ENCODE measurements around the gene SGF29. TPM values are rescaled to one million over a fixed set of nuclear protein-coding genes. Genes with fewer than 3 reads are reported as not detected.
"Not testable (repeated sequence)": the region's sequence is repeated elsewhere in the genome, so short reads cannot be mapped to it uniquely, and the experiment has no call there.

Gene SGF29
- total RNA-seq, 1 donor, result 18.4 TPM

DNA sequence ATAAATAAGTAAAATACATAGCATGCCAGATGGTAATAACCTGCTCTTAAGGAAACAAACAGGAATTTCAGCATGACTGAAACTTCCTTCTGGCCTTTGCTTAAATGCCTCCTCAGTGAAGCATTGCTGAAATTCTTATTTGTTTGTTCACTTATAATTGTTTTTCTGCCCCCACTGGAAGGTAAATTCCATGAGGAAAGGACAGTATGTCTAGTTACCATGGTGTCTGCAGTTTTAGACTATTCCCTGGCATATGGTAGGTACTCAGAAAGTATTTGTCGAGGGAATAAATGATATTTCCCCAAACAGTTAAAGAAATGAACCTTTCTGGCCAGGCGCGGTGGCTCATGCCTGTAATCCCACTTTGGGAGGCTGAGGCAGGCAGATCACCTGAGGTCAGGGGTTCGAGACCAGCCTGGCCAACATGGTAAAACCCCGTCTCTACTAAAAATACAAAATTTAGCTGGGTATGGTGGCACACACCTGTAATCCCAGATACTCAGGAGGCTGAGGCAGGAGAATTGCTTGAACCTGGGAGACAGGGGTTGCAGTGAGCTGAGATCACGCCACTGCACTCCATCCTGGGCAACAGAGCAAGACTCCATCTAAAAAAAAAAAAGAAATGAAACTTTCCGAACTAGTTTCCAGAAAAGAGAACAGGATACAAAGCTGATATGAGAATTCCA, 26.5 kb upstream of the SGF29 start:
- H3K4me1 ChIP-seq (ENCODE audit: insufficient read depth, low read length), result peaks cover 20% of the 10 kb centered on the region
- not testable (repeated sequence) for H3K4me3 ChIP-seq (ENCODE audit: low read length); H3K27me3 ChIP-seq (ENCODE audit: insufficient read depth, low read length); H3K9me3 ChIP-seq (ENCODE audit: low read depth, low read length)

DNA sequence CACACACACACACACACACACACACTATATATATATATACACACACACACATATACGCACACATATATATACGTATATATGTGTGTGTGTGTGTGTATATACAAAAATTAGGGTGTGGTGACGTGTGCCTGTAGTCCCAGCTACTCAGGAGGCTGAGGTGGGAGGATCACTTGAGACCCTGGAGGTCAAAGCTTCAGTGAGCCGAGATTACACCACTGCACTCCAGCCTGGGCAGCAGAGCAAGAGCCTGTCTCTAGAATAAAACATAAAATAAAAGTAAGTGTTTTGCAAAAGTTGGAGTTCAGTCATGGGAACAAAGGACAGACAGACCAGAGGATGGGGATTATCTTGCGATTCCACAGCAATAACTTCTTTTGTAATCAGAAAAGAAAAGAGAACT, 25.7 kb upstream of the SGF29 start:
- peaks cover 25% of the 10 kb centered on the region for H3K4me1 ChIP-seq (ENCODE audit: insufficient read depth, low read length)
- no peaks in the 10 kb centered on the region for H3K27me3 ChIP-seq (ENCODE audit: insufficient read depth, low read length)
- H3K4me3 ChIP-seq (ENCODE audit: low read length), result no peak overlapping the region
- H3K9me3 ChIP-seq (ENCODE audit: low read depth, low read length), result no peaks in the 10 kb centered on the region

DNA sequence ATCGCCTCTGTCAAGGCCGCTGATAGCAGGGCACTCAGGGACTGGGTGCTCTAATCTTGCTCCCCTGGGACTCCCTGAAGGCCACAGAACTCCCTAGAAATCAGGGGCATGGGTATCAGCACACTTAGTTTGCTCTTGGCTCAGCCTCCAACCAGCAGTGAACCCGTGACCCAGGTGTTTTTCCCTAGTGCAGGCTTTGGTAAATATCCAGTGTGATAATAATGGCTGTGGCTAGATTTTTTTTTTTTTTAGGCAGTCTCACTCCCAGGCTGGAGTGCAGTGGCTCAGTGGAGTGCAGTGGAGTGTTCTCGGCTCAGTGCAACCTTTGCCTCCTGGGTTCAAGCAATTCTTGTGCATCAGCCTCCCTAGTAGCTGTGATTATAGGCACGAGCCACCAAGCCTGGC, 25.3 kb upstream of the SGF29 start:
- no peak overlapping the region for H3K4me3 ChIP-seq (ENCODE audit: low read length)
- H3K27me3 ChIP-seq (ENCODE audit: insufficient read depth, low read length), result no peaks in the 10 kb centered on the region
- peaks cover 30% of the 10 kb centered on the region for H3K4me1 ChIP-seq (ENCODE audit: insufficient read depth, low read length)
- H3K9me3 ChIP-seq (ENCODE audit: low read depth, low read length), result no peaks in the 10 kb centered on the region

DNA sequence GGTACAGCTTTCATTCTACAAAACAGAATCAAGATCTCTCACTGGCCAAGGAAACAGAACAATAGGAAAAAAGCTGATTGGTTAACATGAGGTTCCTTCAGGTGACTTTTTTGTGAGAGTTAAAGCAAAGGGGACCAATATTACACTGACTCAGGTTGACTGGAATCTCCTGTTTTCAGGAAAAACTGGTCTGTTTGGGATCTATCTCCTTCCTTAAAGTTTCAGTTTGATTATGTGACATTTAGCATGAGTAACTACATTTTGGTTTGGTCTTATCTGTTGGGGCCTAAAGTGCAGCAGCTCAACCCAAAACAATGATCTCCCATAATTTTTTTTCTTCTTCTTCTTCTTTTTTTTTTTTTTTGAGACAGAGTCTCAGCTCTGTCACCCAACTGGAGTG, 24.6 kb upstream of the SGF29 start:
- no peak overlapping the region for H3K4me3 ChIP-seq (ENCODE audit: low read length)
- peaks cover 32% of the 10 kb centered on the region for H3K4me1 ChIP-seq (ENCODE audit: insufficient read depth, low read length)

DNA sequence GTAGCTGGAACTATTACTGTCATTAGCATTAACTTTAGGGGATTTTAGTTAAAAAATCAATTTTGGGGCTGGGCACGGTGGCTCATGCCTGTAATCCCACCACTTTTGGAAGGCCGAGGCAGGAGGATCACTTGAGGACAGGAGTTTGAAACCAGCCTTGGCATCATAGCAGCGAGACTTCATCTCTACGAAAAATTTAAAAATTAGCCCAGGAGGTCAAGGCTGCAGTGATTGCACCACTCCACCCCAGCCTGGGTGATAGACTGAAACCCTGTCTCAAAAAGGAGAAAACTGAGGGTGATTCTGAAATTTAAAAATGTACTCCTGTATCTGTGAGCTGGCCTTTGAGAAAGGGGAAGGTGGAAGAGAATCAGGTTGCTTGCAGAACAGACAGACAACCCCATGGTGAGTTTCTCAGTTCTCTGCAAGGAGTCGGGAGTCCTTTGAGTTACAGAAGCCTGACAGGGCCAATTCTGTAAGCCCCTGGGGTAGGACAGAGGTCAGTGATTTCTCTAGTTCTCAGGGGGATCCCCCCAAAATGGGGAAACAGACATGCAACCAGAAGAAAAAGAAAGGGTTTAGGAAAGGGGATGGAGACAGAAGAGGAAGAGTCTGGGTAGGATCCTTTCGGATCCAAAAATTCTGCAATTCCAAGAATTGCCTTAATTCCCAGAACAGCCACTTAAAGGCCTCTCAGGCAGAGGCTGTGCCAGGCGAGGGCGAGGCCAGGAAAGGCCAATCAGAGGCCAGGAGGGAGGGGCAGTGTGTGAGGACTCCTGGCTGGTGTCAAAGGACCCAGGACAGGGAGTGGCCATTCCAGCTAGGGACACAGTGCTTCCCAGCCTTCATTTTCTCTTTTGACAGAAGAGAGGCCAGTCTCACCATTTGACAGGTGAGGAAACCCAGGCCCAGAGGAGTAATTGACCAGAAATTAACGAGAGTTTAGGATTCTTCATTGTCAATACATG, 21.7 kb upstream of the SGF29 start:
- Histone ChIP-seq H3K4me1 (ENCODE audit: insufficient read depth, low read length) (peaks cover 39% of the 10 kb centered on the region), H3K4me3 (ENCODE audit: low read length) (no peak overlapping the region), H3K27me3 (ENCODE audit: insufficient read depth, low read length) (no peaks in the 10 kb centered on the region)

More for the DNA sequence above, 24.6 kb upstream of the SGF29 start:
- H3K9me3 ChIP-seq (ENCODE audit: low read depth, low read length), result no peaks in the 10 kb centered on the region
- no peaks in the 10 kb centered on the region for H3K27me3 ChIP-seq (ENCODE audit: insufficient read depth, low read length)

DNA sequence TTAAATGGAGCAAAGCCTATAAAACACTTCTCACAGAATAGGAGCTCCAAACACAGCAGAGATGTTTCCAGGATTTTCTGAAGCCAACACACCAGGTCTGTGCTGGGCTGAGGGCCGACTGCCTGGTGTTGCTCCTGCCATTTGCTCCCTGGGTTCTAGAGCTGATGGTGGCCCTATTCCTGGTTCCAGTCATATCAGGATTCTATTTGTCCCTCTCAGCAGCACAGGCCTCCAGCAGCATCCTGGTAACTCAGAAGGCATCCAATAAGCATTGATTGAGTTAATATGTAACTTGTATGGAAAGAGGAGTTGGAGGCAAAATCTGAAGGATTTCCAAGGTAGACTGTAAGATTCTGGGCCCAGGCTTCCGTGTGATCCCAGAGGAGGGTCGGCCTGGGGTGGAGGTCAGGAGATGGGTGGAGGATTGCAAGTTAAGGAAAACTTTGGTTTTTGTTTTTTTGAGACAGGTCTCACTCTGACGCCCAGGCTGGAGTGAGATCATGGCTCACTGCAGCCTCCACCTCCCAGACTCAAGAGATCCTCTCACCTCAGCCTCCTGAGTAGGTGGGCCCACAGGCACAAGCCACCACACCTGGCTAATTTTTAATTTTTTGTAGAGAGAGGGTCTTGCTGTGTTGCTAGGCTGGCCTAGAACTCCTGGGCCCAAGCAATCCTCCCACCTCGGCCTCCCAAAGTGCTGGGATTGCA, 20.6 kb upstream of the SGF29 start:
- Histone ChIP-seq H3K27me3 (ENCODE audit: insufficient read depth, low read length) (no peaks in the 10 kb centered on the region), H3K4me3 (ENCODE audit: low read length) (no peak overlapping the region), H3K9me3 (ENCODE audit: low read depth, low read length) (no peaks in the 10 kb centered on the region), H3K4me1 (ENCODE audit: insufficient read depth, low read length) (peaks cover 41% of the 10 kb centered on the region)

More for the DNA sequence above, 21.7 kb upstream of the SGF29 start:
- no peaks in the 10 kb centered on the region for H3K9me3 ChIP-seq (ENCODE audit: low read depth, low read length)

DNA sequence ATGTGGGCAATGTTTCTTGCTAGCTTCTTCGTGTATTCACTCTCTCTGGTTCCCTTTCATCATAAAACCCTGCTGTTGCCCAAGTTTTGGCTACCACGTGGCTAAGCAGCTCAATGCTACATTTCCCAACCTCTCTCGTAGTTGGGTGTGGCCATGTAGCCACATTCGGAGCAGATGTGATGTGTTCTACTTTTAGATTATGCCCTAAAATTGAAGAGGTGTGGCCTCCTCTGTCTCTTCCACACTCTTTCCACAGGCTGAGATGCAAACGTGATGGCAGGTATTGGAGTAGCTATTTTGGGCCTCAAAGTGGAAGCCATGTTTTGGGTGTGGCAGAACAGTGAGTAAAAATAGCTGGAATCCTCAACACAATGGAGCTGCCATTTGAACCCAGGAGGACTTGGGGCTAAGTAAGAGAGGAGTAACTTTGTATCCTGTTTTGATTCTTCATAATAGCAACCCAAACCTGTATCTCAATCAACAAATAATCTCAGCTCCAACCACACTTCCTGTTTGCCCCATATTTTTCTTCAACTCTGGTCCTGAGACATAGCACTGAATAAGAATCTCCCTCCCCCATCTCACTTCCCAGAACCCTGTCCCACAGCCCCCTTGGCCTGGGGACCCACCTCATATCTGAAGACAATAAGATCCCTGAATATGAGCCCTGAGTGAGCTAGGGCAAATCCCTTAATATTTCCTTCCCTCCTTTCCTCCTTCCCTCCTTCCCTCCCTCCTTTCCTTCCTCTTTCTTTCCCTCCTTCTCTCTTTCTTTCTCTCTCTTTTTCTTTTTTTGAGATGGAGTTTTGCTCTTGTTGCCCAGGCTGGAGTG, 19.0 kb upstream of the SGF29 start:
- no peak overlapping the region for H3K4me3 ChIP-seq (ENCODE audit: low read length)
- H3K9me3 ChIP-seq (ENCODE audit: low read depth, low read length), result no peaks in the 10 kb centered on the region
- no peaks in the 10 kb centered on the region for H3K27me3 ChIP-seq (ENCODE audit: insufficient read depth, low read length)
- peaks cover 53% of the 10 kb centered on the region for H3K4me1 ChIP-seq (ENCODE audit: insufficient read depth, low read length)

DNA sequence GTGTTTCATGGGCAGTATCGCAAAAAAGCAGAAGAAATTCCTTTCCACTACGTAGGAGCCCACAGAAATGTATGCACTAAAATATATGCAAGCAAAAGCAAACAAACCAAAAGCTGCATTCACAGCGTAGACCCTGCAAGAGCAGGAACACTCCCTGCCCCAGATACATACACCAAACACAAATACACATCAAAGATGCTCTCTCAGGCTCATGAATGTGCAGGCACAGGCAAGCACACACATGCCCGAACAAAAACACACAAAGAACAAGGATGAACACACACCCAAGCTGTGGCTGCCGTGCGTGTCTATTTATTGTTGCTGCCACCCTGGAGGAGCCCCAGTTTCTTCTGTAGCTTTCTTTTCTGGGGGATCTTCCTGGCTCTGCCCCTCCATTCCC, 16.6 kb upstream of the SGF29 start:
- Histone ChIP-seq H3K27me3 (ENCODE audit: insufficient read depth, low read length) (no peaks in the 10 kb centered on the region), H3K9me3 (ENCODE audit: low read depth, low read length) (no peaks in the 10 kb centered on the region), H3K4me1 (ENCODE audit: insufficient read depth, low read length) (peaks cover 49% of the 10 kb centered on the region)

DNA sequence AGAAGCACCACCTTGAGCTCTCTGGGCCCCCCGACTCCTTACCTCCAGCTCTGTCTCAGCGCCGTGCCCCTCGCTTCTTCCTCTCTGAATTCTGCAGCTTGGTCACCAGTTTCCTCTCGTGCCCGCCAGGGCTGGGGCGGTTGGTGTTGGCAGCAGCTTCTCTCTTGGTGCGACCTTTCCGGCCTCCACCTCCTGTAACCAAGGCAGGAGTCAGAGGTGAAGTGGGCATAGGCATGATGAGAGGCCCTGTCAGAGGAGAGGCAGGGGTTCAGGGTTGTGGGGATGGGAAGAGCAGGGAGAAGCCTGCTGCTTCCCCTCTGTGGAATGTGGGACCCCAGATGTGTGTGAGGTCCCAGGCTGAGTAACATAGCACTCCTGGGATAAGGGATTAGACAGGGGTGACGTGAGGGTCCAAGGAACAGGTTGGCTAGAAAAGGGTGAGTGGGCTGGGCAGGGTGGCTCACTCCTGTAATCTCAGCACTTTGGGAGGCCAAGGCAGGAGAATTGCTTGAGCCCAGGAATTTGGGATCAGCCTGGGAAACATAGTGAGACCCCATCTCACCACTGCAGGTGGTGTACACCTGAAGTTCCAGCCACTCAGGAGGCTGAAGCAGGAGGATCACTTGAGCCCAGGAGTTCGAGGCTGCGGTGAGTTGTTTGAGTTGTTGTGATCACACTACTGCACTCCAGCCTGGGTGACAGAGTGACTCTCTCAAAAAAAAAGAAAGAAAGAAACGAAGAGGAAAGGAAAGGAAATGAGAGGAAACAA, 15.6 kb upstream of the SGF29 start:
- Histone ChIP-seq H3K4me1 (ENCODE audit: insufficient read depth, low read length) (peaks cover 49% of the 10 kb centered on the region), H3K4me3 (ENCODE audit: low read length) (no peak overlapping the region), H3K27me3 (ENCODE audit: insufficient read depth, low read length) (no peaks in the 10 kb centered on the region), H3K9me3 (ENCODE audit: low read depth, low read length) (no peaks in the 10 kb centered on the region)

More for the DNA sequence above, 16.6 kb upstream of the SGF29 start:
- H3K4me3 ChIP-seq (ENCODE audit: low read length), result no peak overlapping the region

DNA sequence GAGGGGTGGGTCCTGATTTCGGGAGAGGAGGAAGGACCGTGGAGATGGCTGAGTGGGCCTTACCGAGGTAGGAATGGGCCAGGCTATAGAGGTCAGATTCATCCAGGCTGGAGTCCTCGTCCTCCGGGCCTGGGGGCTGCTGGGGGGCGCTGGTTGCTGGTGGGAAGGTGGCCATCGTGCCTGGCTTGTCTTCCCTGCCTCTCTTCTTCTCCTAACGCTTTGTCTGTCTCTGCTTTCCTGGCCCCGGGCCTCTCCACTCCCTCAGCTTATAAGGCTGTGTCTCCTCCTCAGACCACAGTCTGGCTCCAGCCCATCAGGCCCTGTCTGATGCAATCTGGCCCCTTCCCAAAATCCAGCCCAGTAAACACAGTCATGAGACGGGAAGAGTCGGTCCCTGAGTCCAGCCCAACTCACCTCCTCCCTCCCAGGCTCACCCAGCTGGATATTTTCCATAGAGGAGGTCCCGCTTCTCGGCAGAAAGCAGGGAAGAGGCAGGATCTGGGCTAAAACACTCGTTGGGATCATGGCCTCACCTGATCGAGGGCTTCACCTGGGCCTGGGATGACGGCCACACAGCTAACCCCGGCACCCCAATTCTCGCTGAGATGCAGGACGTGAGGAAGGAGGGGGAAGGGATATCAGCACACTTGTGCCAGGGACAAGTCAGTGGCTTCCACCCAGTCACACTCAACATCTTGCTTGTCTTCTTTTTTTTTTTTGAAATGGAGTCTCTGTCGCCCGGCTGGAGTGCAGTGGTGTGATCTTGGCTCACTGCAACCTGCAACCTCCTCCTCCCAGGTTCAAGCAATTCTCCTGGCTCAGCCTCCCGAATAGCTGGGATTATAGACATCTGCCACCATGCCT, 14.8 kb upstream of the SGF29 start, which contains the start of gene NUPR1:
Gene NUPR1 (minus strand): TSS at position 242 of the 864 bp plus-strand sequence. CDS start 67 bp downstream, at position 175.
- Histone ChIP-seq H3K27me3 (ENCODE audit: insufficient read depth, low read length) (no peaks in the 10 kb centered on the region), H3K4me1 (ENCODE audit: insufficient read depth, low read length) (peaks cover 49% of the 10 kb centered on the region), H3K4me3 (ENCODE audit: low read length) (no peak within 1 kb of the TSS), H3K9me3 (ENCODE audit: low read depth, low read length) (no peaks in the 10 kb centered on the region)

DNA sequence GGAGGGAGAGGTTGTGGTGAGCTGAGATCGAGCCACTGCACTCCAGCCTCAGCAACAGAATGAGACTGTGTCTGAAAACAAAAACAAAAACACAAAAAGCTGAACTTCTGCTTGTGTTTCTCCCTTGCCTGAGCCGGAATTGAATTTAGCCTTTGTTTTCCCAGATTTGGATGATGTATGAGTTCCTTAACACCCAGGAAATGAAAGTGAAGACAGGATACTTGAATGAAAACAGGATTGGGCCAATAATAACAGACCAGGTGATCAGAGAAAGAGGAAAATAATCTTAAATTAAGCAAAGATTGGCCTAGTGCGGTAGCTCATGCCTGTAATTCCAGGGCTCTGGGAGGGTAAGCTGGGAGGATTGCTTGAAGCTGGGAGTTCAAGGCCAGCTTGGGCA, 13.4 kb upstream of the SGF29 start:
- Histone ChIP-seq H3K4me1 (ENCODE audit: insufficient read depth, low read length) (peaks cover 36% of the 10 kb centered on the region), H3K9me3 (ENCODE audit: low read depth, low read length) (no peaks in the 10 kb centered on the region), H3K4me3 (ENCODE audit: low read length) (no peak overlapping the region), H3K27me3 (ENCODE audit: insufficient read depth, low read length) (no peaks in the 10 kb centered on the region)

DNA sequence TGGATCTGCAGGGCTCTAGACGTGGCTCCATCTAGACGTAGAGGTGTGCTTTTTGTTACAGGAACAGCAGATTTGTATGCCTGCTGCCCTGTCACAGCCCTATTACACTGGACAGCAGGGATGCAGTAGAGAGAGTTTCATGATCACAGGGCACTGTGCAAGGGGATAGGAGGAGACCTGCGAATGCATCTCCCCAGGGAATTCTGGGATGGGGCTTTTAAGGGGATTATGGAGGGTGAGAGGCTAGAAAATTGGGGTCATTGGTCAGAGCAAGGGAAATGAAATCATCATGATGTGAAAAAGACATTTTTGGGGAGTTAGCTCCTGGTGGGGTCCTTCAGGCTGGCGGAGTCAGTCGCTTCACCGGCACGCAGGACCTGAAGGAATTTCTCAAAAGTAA, 11.1 kb upstream of the SGF29 start:
- Histone ChIP-seq H3K9me3 (ENCODE audit: low read depth, low read length) (no peaks in the 10 kb centered on the region), H3K4me1 (ENCODE audit: insufficient read depth, low read length) (peaks cover 34% of the 10 kb centered on the region), H3K27me3 (ENCODE audit: insufficient read depth, low read length) (no peaks in the 10 kb centered on the region), H3K4me3 (ENCODE audit: low read length) (no peak overlapping the region)

DNA sequence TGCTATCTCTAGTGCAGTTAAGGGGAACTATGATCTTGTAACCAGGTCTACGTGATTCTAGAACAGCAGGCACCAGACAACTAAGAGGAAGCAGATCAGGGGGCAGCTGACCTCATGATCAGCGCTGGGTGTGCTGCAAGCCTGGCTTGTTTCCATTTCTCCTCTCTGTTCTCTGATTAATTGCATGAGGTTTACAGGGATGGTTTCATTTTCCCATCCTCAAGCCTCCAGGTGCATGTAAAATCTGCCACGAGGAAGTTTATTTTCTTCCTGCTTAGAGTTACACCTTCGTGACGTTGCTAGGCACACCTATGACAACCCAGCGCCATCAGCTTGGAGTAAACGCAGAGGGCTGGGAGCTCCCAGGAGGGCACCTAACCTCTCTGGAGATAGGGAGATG, 10.6 kb upstream of the SGF29 start:
- H3K27me3 ChIP-seq (ENCODE audit: insufficient read depth, low read length), result no peaks in the 10 kb centered on the region
- H3K4me3 ChIP-seq (ENCODE audit: low read length), result no peak overlapping the region
- H3K9me3 ChIP-seq (ENCODE audit: low read depth, low read length), result no peaks in the 10 kb centered on the region
- H3K4me1 ChIP-seq (ENCODE audit: insufficient read depth, low read length), result peaks cover 33% of the 10 kb centered on the region

Measured in mononuclear cell (primary cell).